Measurements from ENCODE around the gene HEXD.

DNA sequence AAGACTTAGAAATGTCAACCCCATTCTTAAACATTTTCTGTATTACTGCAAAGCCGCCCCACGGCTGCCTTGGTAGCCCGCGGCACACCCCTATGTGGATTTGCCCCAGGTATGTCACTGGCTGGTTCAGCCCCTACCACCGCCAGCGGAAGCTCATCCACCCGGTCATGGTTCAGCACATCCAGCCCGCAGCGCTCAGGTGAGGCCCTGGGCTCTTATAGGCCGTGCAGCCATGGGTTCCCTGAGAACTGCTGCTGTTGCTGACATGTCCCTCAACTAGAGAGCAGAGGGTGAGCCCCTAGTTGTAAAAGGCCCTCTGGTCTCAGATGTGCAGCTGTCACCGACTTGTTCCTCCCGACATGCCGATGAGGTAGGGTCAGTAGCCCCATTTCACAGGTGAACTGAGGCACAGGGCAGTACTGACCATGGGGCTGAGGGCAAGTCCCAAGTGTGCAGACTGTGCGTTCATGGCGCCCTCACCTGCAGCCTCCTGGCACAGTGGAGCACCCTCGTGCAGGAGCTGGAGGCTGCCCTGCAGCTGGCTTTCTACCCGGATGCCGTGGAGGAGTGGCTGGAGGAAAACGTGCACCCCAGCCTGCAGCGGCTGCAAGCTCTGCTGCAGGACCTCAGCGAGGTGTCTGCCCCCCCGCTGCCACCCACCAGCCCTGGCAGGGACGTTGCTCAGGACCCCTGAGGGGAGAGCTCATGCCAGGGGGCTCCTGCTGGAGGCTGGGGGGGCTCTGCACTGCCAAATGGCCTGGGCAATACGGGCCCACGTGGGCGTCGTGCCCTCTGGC, 23.7 kb downstream of the HEXD start:
- TF ChIP-seq, protein P1, sequence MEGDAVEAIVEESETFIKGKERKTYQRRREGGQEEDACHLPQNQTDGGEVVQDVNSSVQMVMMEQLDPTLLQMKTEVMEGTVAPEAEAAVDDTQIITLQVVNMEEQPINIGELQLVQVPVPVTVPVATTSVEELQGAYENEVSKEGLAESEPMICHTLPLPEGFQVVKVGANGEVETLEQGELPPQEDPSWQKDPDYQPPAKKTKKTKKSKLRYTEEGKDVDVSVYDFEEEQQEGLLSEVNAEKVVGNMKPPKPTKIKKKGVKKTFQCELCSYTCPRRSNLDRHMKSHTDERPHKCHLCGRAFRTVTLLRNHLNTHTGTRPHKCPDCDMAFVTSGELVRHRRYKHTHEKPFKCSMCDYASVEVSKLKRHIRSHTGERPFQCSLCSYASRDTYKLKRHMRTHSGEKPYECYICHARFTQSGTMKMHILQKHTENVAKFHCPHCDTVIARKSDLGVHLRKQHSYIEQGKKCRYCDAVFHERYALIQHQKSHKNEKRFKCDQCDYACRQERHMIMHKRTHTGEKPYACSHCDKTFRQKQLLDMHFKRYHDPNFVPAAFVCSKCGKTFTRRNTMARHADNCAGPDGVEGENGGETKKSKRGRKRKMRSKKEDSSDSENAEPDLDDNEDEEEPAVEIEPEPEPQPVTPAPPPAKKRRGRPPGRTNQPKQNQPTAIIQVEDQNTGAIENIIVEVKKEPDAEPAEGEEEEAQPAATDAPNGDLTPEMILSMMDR (conservative IDR thresholded peaks at IDR 0.05; ENCODE audit: low read length), result no peak
- TF ChIP-seq EZH2phosphoT487 (IDR thresholded peaks at IDR 0.05; ENCODE audit: borderline replicate concordance, low read depth, low read length), result no peak
